Upper lobe of left lung (tissue), 6 donors: ENCODE data around the gene HSFX2. TPM values are rescaled to one million over a fixed set of nuclear protein-coding genes. Genes with fewer than 3 reads are reported as not detected.
"Not testable (repeated sequence)": the region's sequence is repeated elsewhere in the genome, so short reads cannot be mapped to it uniquely, and the experiment has no call there.

Experiments
- ATAC-seq, 2 donors: fragments of 200-7000 bp; cut with Tn5 transposase; one replicate each; pipeline ENCODE4 v1.9.1; 2022; ENCODE audit warnings: mild to moderate bottlenecking in 2 of 2, moderate library complexity in 2 of 2; ENCODE audit not compliant: low FRiP score in 2 of 2
- DNase-seq, 2 donors: peaks; one replicate each; pipeline ENCODE4 v3.0.0-alpha.2; 2019 to 2020
- H3K27ac ChIP-seq, 4 donors: fragments of 200-600 bp; sonication (generic); one replicate each; pipeline ENCODE4 v1.5.1; 2016 to 2019
- H3K27me3 ChIP-seq, 4 donors: fragments of 200-600 bp; sonication (generic); one replicate each; pipeline ENCODE4 v1.5.1; 2017 to 2019
- H3K36me3 ChIP-seq, 4 donors: fragments of 200-600 bp; sonication (generic); one replicate each; pipeline ENCODE4 v1.5.1; 2016 to 2019
- H3K4me1 ChIP-seq, 4 donors: fragments of 200-600 bp; sonication (generic); one replicate each; pipeline ENCODE4 v1.5.1; 2018 to 2019
- H3K4me3 ChIP-seq, 4 donors: fragments of 200-600 bp; sonication (generic); one replicate each; pipeline ENCODE4 v1.5.1; 2017 to 2019; ENCODE audit warnings: mild to moderate bottlenecking in 2 of 4, moderate library complexity in 1 of 4
- H3K9me3 ChIP-seq, 4 donors: fragments of 200-600 bp; sonication (generic); one replicate each; pipeline ENCODE4 v1.5.1; 2018 to 2019
- CTCF ChIP-seq, 6 experiments: fragments of 450-650 bp in 4 of 6; fragments of 200-600 bp in 2 of 6; sonication (generic) in 2 of 6; IDR thresholded peaks; one replicate each; pipeline ENCODE4 v1.5.1; 2016 to 2019; ENCODE audit warnings: antibody characterized with exemption in 6 of 6
- EP300 ChIP-seq, 4 donors: sonication (generic); formaldehyde crosslinking; IDR thresholded peaks; one replicate each; pipeline ENCODE4 v1.5.1; 2017; ENCODE audit warnings: antibody characterized with exemption in 4 of 4, control low read depth in 2 of 4
- POLR2A ChIP-seq, 4 donors: fragments of 450-650 bp; IDR thresholded peaks; one replicate each; pipeline ENCODE4 v1.5.1; 2016 to 2017; ENCODE audit warnings: antibody characterized with exemption in 4 of 4, mild to moderate bottlenecking in 2 of 4
- POLR2AphosphoS5 ChIP-seq, 2 donors: sonication (generic); formaldehyde crosslinking; IDR thresholded peaks; one replicate each; pipeline ENCODE4 v1.5.1; 2017; ENCODE audit warnings: antibody characterized with exemption in 2 of 2
- WGBS, 2 donors: methylation state at CpG; one replicate each; pipeline ENCODE4 v1.1.5; 2017 to 2018; 5-methylcytosine and 5-hydroxymethylcytosine counted together
- total RNA-seq, 6 donors: library from RNA; depleted of rRNA in 4 of 6; stranded (reverse); fragments of >200 nt in 4 of 6; gene quantifications; one replicate each; pipeline versions ENCODE4 v1.1.0 to v1.2.1, GENCODE V29; 2016 to 2021
- donor health status: DM: no; HTN: no; CAD: no; lungs with moderate emphysema.
- donor health status: DM: no; HTN: yes; CAD: no; lungs with severe emphysema.

The HSFX2 gene
- under 1 TPM in 2 of 6 donors, not detected in 4; 0.24 to 0.49 TPM for total RNA-seq

GRCh38 chrX:149595214-149595613 is at the start of gene HSFX2:
Gene HSFX2, minus strand, starts transcription at chrX:149595314. Its CDS starts 614 bp downstream, at chrX:149594700.
- DNase-seq, H3K36me3 ChIP-seq, H3K9me3 ChIP-seq, H3K27me3 ChIP-seq, H3K4me3 ChIP-seq, H3K27ac ChIP-seq, H3K4me1 ChIP-seq, ATAC-seq: not testable (repeated sequence)
- no CpG with 5 or more reads among the region's 17 CpGs for WGBS, 2 donors

GRCh38 chrX:149643496-149643895 is 48.4 kb upstream of the HSFX2 start:
- TF ChIP-seq EP300 (IDR thresholded peaks at IDR 0.05) (no peak), CTCF (IDR thresholded peaks at IDR 0.05) (no peak), POLR2AphosphoS5 (IDR thresholded peaks at IDR 0.05) (no peak)
- no peaks in the 10 kb centered on the region for H3K27me3 ChIP-seq
- ATAC-seq = no peak
- DNase-seq = no peak
- WGBS, 2 donors = 58 to 62% methylated on average over 4 of the region's 4 CpGs
- no peak overlapping the region for H3K4me3 ChIP-seq
- no peak overlapping the region for H3K27ac ChIP-seq
- H3K9me3 ChIP-seq = no peaks in the 10 kb centered on the region
- no peaks in the 10 kb centered on the region for H3K36me3 ChIP-seq
- H3K4me1 ChIP-seq = no peaks in the 10 kb centered on the region

GRCh38 chrX:149641835-149642234 is 46.7 kb upstream of the HSFX2 start:
- ATAC-seq (no peak), DNase-seq (no peak)
- Histone ChIP-seq H3K27ac (no peak overlapping the region), H3K4me1 (no peaks in the 10 kb centered on the region), H3K36me3 (no peaks in the 10 kb centered on the region), H3K27me3 (no peaks in the 10 kb centered on the region), H3K9me3 (no peaks in the 10 kb centered on the region), H3K4me3 (no peak overlapping the region)
- 46 to 50% methylated on average over 2 of the region's 2 CpGs for WGBS, 2 donors
- TF ChIP-seq EP300 (IDR thresholded peaks at IDR 0.05) (no peak), POLR2A (IDR thresholded peaks at IDR 0.05) (no peak), POLR2AphosphoS5 (IDR thresholded peaks at IDR 0.05) (no peak), CTCF (IDR thresholded peaks at IDR 0.05) (no peak)

- no peaks in the 10 kb centered on the region for H3K27me3 ChIP-seq
- no peaks in the 10 kb centered on the region for H3K4me1 ChIP-seq
- no peaks in the 10 kb centered on the region for H3K9me3 ChIP-seq
- no peak overlapping the region for H3K4me3 ChIP-seq
- DNase-seq (no peak), ATAC-seq (no peak)
- 39 to 40% methylated on average over 3 of the region's 3 CpGs for WGBS, 2 donors
- TF ChIP-seq POLR2A (IDR thresholded peaks at IDR 0.05) (no peak), CTCF (IDR thresholded peaks at IDR 0.05) (no peak), POLR2AphosphoS5 (IDR thresholded peaks at IDR 0.05) (no peak), EP300 (IDR thresholded peaks at IDR 0.05) (no peak)
- H3K36me3 ChIP-seq = no peaks in the 10 kb centered on the region
- no peak overlapping the region for H3K27ac ChIP-seq
Observed at GRCh38 chrX:149641432-149641831, 46.3 kb upstream of the HSFX2 start.

GRCh38 chrX:149639568-149639967 is 44.5 kb upstream of the HSFX2 start:
- DNase-seq (no peak), ATAC-seq (peak in 1 of 2 donors; percentile 50)
- Histone ChIP-seq H3K27me3 (no peaks in the 10 kb centered on the region), H3K4me3 (no peak overlapping the region), H3K27ac (no peak overlapping the region), H3K4me1 (no peaks in the 10 kb centered on the region), H3K9me3 (no peaks in the 10 kb centered on the region), H3K36me3 (no peaks in the 10 kb centered on the region)
- 88 to 92% methylated on average over 1 to 3 of the region's 3 CpGs for WGBS, 2 donors
- TF ChIP-seq POLR2AphosphoS5 (IDR thresholded peaks at IDR 0.05) = no peak
- no peak for TF ChIP-seq POLR2A (IDR thresholded peaks at IDR 0.05)

- no peak overlapping the region for H3K4me3 ChIP-seq
- no peaks in the 10 kb centered on the region for H3K9me3 ChIP-seq
- ATAC-seq (no peak), DNase-seq (no peak)
- H3K27ac ChIP-seq = no peak overlapping the region
- no peaks in the 10 kb centered on the region for H3K27me3 ChIP-seq
- TF ChIP-seq EP300 (IDR thresholded peaks at IDR 0.05) = no peak
- TF ChIP-seq POLR2AphosphoS5 (IDR thresholded peaks at IDR 0.05) = no peak
- no peak for TF ChIP-seq CTCF (IDR thresholded peaks at IDR 0.05)
- TF ChIP-seq POLR2A (IDR thresholded peaks at IDR 0.05) = no peak
- no peaks in the 10 kb centered on the region for H3K4me1 ChIP-seq
- no peaks in the 10 kb centered on the region for H3K36me3 ChIP-seq
Observed at GRCh38 chrX:149638860-149639259, 43.7 kb upstream of the HSFX2 start.
